Lung (tissue), 12 donors: ENCODE results near the gene ATP8A1. TPM values are rescaled to one million over a fixed set of nuclear protein-coding genes. Genes with fewer than 3 reads are reported as not detected.

ENCODE experiments used
- ATAC-seq: fragments of 200-7000 bp; cut with Tn5 transposase; one replicate; pipeline ENCODE4 v1.9.1; 2020; ENCODE audit warnings: moderate number of reproducible peaks; ENCODE audit not compliant: insufficient read depth, low FRiP score
- DNase-seq, 3 donors: peaks; one replicate each; pipeline ENCODE4 v3.0.0-alpha.2; 2013 to 2017
- H3K27ac ChIP-seq, 2 donors: one replicate each; pipeline ENCODE4 v1.5.1; 2013; ENCODE audit warnings: mild to moderate bottlenecking in 2 of 2, moderate library complexity in 2 of 2, control low read depth in 1 of 2, inconsistent platforms in 1 of 2, low read depth in 1 of 2, low read length in 1 of 2
- H3K27me3 ChIP-seq, 3 donors: one replicate each; pipeline ENCODE4 v1.5.1; 2013; ENCODE audit warnings: low read length in 2 of 3; ENCODE audit not compliant: control insufficient read depth in 3 of 3, insufficient read depth in 3 of 3
- H3K36me3 ChIP-seq, 4 donors: one replicate each; pipeline ENCODE4 v1.5.1; 2013; ENCODE audit warnings: low read length in 4 of 4, mild to moderate bottlenecking in 1 of 4, moderate library complexity in 1 of 4; ENCODE audit not compliant: control insufficient read depth in 4 of 4, insufficient read depth in 4 of 4
- H3K4me1 ChIP-seq, 5 donors: one replicate each; pipeline ENCODE4 v1.5.1; 2013; ENCODE audit warnings: low read length in 5 of 5, mild to moderate bottlenecking in 2 of 5, moderate library complexity in 1 of 5; ENCODE audit not compliant: control insufficient read depth in 5 of 5, insufficient read depth in 5 of 5
- H3K4me3 ChIP-seq: one replicate; pipeline ENCODE4 v1.5.1; 2013; ENCODE audit warnings: mild to moderate bottlenecking, control low read depth, moderate library complexity
- H3K9ac ChIP-seq, 2 donors: one replicate each; pipeline ENCODE4 v1.5.1; 2013; ENCODE audit warnings: low read length in 2 of 2, control low read depth in 1 of 2; ENCODE audit not compliant: insufficient read depth in 1 of 2
- H3K9me3 ChIP-seq, 4 donors: one replicate each; pipeline ENCODE4 v1.5.1; 2013; ENCODE audit warnings: low read length in 3 of 4, mild to moderate bottlenecking in 1 of 4, moderate library complexity in 1 of 4; ENCODE audit not compliant: control insufficient read depth in 4 of 4, insufficient read depth in 3 of 4
- WGBS, 2 donors: extraction: QIAGEN DNeasy Blood & Tissue Kit; methylation state at CpG; one replicate each; pipeline ENCODE4 v1.1.7; 2013; 5-methylcytosine and 5-hydroxymethylcytosine counted together
- polyA plus RNA-seq, 2 donors: library from polyadenylated mRNA; stranded (reverse); fragments of 200-250 nt; gene quantifications; one replicate each; pipeline ENCODE4 v1.2.1, GENCODE V29; 2013
- total RNA-seq, 2 donors: library from RNA; depleted of rRNA in 1 of 2; stranded (reverse); fragments of >200 nt in 1 of 2; gene quantifications; one replicate each; pipeline ENCODE4 v1.2.1, GENCODE V29; 2014 to 2021
- TF ChIP-seq, protein P1 (sequence below): IDR thresholded peaks from 2 replicates; pipeline ENCODE4 v1.5.1; 2012; ENCODE audit warnings: mild to moderate bottlenecking; ENCODE audit errors: control extremely low read depth, extremely low read depth
- donor health status: control.
- donor health status: control.
- donor health status: Bipolar disorder and iron deficiency.
- donor health status: healthy.
- donor health status: DM: yes; HTN: yes; CAD: no.

ATP8A1 gene
- total and polyA plus RNA-seq, 4 donors: 13.8 to 297 (median 48.9) TPM

DNA sequence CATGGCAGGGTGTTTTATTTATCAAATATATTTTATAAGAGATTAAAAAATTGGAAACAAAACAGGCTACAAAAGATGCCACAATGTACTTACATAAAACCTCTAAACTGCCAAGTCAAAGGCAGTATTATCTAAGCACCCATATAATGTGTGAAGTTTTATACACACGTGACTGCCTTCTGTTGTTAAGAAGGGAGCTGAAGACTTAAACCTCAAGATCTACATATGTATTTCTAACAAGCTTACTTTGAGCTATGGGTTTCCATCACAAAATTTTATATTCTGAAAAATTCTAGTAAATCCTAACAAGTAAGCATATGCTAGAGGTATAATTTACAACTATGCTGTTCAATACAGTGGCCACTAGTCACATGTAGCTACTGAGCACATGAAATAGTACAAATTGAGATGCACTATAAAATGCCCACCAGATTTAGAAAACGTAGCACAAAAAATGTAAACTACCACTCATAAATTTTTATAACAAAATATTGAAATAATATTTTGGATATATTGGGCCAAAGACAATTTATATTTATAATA, 9.8 kb downstream of the ATP8A1 start:
- H3K4me3 ChIP-seq: no peak overlapping the region
- H3K27ac ChIP-seq: no peak overlapping the region
- H3K36me3 ChIP-seq: no peaks in the 10 kb centered on the region
- DNase-seq (no peak), ATAC-seq (no peak)
- TF ChIP-seq, protein P1, sequence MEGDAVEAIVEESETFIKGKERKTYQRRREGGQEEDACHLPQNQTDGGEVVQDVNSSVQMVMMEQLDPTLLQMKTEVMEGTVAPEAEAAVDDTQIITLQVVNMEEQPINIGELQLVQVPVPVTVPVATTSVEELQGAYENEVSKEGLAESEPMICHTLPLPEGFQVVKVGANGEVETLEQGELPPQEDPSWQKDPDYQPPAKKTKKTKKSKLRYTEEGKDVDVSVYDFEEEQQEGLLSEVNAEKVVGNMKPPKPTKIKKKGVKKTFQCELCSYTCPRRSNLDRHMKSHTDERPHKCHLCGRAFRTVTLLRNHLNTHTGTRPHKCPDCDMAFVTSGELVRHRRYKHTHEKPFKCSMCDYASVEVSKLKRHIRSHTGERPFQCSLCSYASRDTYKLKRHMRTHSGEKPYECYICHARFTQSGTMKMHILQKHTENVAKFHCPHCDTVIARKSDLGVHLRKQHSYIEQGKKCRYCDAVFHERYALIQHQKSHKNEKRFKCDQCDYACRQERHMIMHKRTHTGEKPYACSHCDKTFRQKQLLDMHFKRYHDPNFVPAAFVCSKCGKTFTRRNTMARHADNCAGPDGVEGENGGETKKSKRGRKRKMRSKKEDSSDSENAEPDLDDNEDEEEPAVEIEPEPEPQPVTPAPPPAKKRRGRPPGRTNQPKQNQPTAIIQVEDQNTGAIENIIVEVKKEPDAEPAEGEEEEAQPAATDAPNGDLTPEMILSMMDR: no peak
- no peaks in the 10 kb centered on the region for H3K27me3 ChIP-seq
- no peak overlapping the region for H3K9ac ChIP-seq
- H3K4me1 ChIP-seq: peaks cover 0 to 23% (median 4%) of the 10 kb centered on the region in 5 donors
- WGBS, 2 donors: 92 to 95% methylated on average over 2 of the region's 2 CpGs
- no peaks in the 10 kb centered on the region for H3K9me3 ChIP-seq

DNA sequence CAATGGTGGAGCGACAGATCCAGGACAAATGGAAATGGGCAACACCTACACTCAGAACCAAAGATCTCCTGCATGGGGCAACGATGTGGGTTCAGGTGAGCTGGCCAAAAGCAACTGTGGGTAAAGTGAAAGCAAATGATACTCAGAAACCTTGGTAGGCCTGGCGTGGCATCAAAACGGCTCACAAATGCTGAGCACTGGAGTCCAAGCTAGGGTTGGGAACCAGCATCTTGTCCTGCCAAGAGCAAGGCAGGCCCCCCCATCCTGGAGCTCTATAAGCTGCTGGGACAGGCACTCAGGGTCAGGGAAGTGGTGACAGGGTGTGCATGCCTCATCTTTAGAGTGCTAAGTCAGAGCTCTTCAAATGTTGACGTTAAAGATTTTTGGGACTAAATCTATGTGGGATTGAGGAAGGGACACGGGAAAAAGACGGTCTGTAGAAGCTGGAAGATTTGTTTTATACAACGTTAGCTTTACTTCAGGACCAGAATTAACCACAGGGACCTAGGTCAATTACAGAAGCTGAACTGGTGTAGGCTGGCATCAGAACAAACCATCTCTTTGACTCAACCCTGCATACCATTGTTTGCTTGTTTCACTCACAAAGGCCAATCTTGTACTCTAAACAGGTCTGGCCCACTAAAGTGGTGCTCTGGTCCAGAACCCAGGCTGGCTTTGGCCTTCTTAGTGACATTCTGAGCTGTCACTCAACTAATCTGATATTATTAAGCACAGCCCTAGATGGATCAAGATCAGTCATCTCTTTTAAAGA, 10.7 kb downstream of the ATP8A1 start:
- H3K36me3 ChIP-seq: no peaks in the 10 kb centered on the region
- no peak overlapping the region for H3K27ac ChIP-seq
- H3K27me3 ChIP-seq: no peaks in the 10 kb centered on the region
- ATAC-seq: no peak
- H3K9me3 ChIP-seq: no peaks in the 10 kb centered on the region
- H3K4me1 ChIP-seq: peaks cover 0 to 25% (median 5%) of the 10 kb centered on the region in 5 donors
- no peak for DNase-seq
- WGBS, 2 donors: 88 to 95% methylated on average over 8 of the region's 8 CpGs
- TF ChIP-seq, protein P1: no peak
- H3K4me3 ChIP-seq: no peak overlapping the region
- no peak overlapping the region for H3K9ac ChIP-seq

DNA sequence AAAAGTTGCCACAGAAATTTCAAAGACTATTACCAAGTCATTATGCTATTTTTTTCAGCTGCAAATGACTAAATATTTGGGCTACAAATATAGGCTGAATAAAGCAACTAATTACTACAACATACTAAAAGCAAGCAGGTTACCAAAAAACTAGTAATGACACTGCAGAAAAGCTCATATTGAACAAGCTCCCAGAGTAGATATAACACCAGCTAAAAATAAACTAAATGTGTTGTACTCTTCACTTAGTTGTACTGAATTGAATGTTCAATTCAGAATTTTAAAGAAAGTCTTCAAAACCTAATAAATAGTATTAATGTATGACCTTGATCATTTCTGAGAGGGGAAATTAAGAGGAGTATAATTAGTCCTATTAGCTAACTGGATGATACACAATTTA, 12.0 kb downstream of the ATP8A1 start:
- DNase-seq (no peak), ATAC-seq (no peak)
- Histone ChIP-seq H3K4me3 (no peak overlapping the region), H3K27ac (no peak overlapping the region), H3K27me3 (no peaks in the 10 kb centered on the region), H3K36me3 (no peaks in the 10 kb centered on the region), H3K4me1 (peaks cover 0 to 29% (median 8%) of the 10 kb centered on the region in 5 donors), H3K9ac (no peak overlapping the region), H3K9me3 (peaks cover 0 to 2% (median 0%) of the 10 kb centered on the region in 4 donors)
- TF ChIP-seq, protein P1: no peak
